ENCODE results near the gene SLC25A24. TPM values are rescaled to one million over a fixed set of nuclear protein-coding genes. Genes with fewer than 3 reads are reported as not detected.
"Not testable (repeated sequence)": the region's sequence is repeated elsewhere in the genome, so short reads cannot be mapped to it uniquely, and the experiment has no call there.

SLC25A24 gene
- total RNA-seq, 1 experiment from 2014 or later: 35.4 TPM

GRCh38 chr1:108140177-108140576, 60.0 kb downstream of the SLC25A24 start:
- CTCF ChIA-PET: no interaction called here
- no TSS peak for BruUV-seq (replicated peaks)
- intact Hi-C loops (cut with micrococcal nuclease; ENCODE audit: unreplicated experiment): no loop called here
- TF ChIP-seq CTCF (conservative IDR thresholded peaks at IDR 0.05; ENCODE audit: low read depth, low read length): no peak
- TF ChIP-seq EZH2 (IDR thresholded peaks at IDR 0.05; ENCODE audit: borderline replicate concordance, low read depth, low read length, poor library complexity, severe bottlenecking): no peak
- Histone ChIP-seq H3K4me1 (ENCODE audit: insufficient read depth, low read length, poor library complexity, severe bottlenecking) (no peaks in the 10 kb centered on the region), H3K27me3 (replicated peaks; ENCODE audit: insufficient read depth, low read depth, low read length, poor library complexity) (no peaks in the 10 kb centered on the region), H3K4me3 (ENCODE audit: low read depth, low read length, poor library complexity, severe bottlenecking) (no peak overlapping the region), H3K27ac (ENCODE audit: low read depth, low read length, poor library complexity, severe bottlenecking) (no peak overlapping the region), H3K9me3 (ENCODE audit: low read depth, low read length, poor library complexity, severe bottlenecking) (no peaks in the 10 kb centered on the region), H3K36me3 (ENCODE audit: insufficient read depth, low read length, poor library complexity, severe bottlenecking) (peaks cover 17% of the 10 kb centered on the region)
- no peak for DNase-seq (ENCODE audit: low spot score)
- POLR2A ChIA-PET (ENCODE audit: low non-redundant PET): no interaction called here

- BruUV-seq (replicated peaks); CTCF ChIA-PET; H3K4me3 ChIP-seq (ENCODE audit: low read depth, low read length, poor library complexity, severe bottlenecking); H3K4me1 ChIP-seq (ENCODE audit: insufficient read depth, low read length, poor library complexity, severe bottlenecking); POLR2A ChIA-PET (ENCODE audit: low non-redundant PET); H3K27ac ChIP-seq (ENCODE audit: low read depth, low read length, poor library complexity, severe bottlenecking); intact Hi-C loops (cut with micrococcal nuclease; ENCODE audit: unreplicated experiment); DNase-seq (ENCODE audit: low spot score); H3K9me3 ChIP-seq (ENCODE audit: low read depth, low read length, poor library complexity, severe bottlenecking); H3K27me3 ChIP-seq (replicated peaks; ENCODE audit: insufficient read depth, low read depth, low read length, poor library complexity): not testable (repeated sequence)
- H3K36me3 ChIP-seq (ENCODE audit: insufficient read depth, low read length, poor library complexity, severe bottlenecking): peaks cover 18% of the 10 kb centered on the region
Measured at GRCh38 chr1:108139555-108139954, 60.6 kb downstream of the SLC25A24 start.

GRCh38 chr1:108133148-108133547, 67.0 kb downstream of the SLC25A24 start:
- BruUV-seq (replicated peaks); POLR2A ChIA-PET (ENCODE audit: low non-redundant PET); H3K27me3 ChIP-seq (replicated peaks; ENCODE audit: insufficient read depth, low read depth, low read length, poor library complexity); H3K9me3 ChIP-seq (ENCODE audit: low read depth, low read length, poor library complexity, severe bottlenecking); intact Hi-C loops (cut with micrococcal nuclease; ENCODE audit: unreplicated experiment); H3K4me3 ChIP-seq (ENCODE audit: low read depth, low read length, poor library complexity, severe bottlenecking); H3K4me1 ChIP-seq (ENCODE audit: insufficient read depth, low read length, poor library complexity, severe bottlenecking); CTCF ChIA-PET; DNase-seq (ENCODE audit: low spot score); H3K27ac ChIP-seq (ENCODE audit: low read depth, low read length, poor library complexity, severe bottlenecking): not testable (repeated sequence)
- H3K36me3 ChIP-seq (ENCODE audit: insufficient read depth, low read length, poor library complexity, severe bottlenecking): peaks cover 15% of the 10 kb centered on the region

GRCh38 chr1:108132367-108132766, 67.8 kb downstream of the SLC25A24 start:
- peaks cover 15% of the 10 kb centered on the region for H3K36me3 ChIP-seq (ENCODE audit: insufficient read depth, low read length, poor library complexity, severe bottlenecking)
- H3K4me1 ChIP-seq (ENCODE audit: insufficient read depth, low read length, poor library complexity, severe bottlenecking); CTCF ChIA-PET; intact Hi-C loops (cut with micrococcal nuclease; ENCODE audit: unreplicated experiment); POLR2A ChIA-PET (ENCODE audit: low non-redundant PET); BruUV-seq (replicated peaks); H3K27me3 ChIP-seq (replicated peaks; ENCODE audit: insufficient read depth, low read depth, low read length, poor library complexity); DNase-seq (ENCODE audit: low spot score); H3K4me3 ChIP-seq (ENCODE audit: low read depth, low read length, poor library complexity, severe bottlenecking); H3K27ac ChIP-seq (ENCODE audit: low read depth, low read length, poor library complexity, severe bottlenecking); H3K9me3 ChIP-seq (ENCODE audit: low read depth, low read length, poor library complexity, severe bottlenecking): not testable (repeated sequence)

- BruUV-seq (replicated peaks); H3K4me3 ChIP-seq (ENCODE audit: low read depth, low read length, poor library complexity, severe bottlenecking); POLR2A ChIA-PET (ENCODE audit: low non-redundant PET); intact Hi-C loops (cut with micrococcal nuclease; ENCODE audit: unreplicated experiment); CTCF ChIA-PET; H3K36me3 ChIP-seq (ENCODE audit: insufficient read depth, low read length, poor library complexity, severe bottlenecking); H3K27me3 ChIP-seq (replicated peaks; ENCODE audit: insufficient read depth, low read depth, low read length, poor library complexity); H3K9me3 ChIP-seq (ENCODE audit: low read depth, low read length, poor library complexity, severe bottlenecking); H3K27ac ChIP-seq (ENCODE audit: low read depth, low read length, poor library complexity, severe bottlenecking); H3K4me1 ChIP-seq (ENCODE audit: insufficient read depth, low read length, poor library complexity, severe bottlenecking); DNase-seq (ENCODE audit: low spot score): not testable (repeated sequence)
Measured at GRCh38 chr1:108131281-108131680, 68.9 kb downstream of the SLC25A24 start.
